ENCODE measurements around the gene DCXR.

DCXR gene

GRCh38 chr17:82036634-82037091, 834 bp downstream of the DCXR start:
- DNase-seq, result peak; percentile 68

DNA sequence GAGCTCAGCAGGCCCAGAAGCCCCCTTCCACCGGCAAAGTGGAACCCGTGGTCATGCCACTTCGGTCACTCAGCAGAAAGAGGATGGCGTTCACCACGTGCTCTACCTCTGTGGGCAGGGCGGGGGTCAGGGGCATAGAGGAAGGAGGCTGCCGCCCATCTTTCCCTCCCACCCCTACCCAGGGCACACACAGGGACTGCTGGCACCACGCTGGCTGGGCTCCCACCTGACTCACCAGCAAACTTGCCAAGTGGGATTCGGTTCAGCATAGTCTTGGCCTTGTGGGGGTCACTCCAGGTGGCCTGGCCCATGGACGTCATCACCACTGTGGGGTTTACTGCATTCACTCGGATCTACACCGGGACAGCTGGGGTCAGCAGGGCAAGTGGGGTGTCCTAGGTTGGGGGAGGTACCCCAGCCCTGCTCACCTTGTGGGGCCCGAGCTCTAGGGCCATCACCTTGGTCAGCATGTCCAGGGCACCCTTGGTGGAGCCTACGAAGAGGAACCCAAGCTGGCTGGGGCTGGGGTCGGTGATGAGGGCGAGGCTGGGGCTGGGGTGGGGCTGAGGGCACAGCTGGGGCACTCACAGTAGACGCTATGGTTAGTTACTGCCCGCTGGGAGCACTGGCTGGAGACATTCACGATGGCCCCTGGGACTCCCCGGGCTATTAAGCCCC, 1.4 kb downstream of the DCXR start:
- no peak for DNase-seq

DNA sequence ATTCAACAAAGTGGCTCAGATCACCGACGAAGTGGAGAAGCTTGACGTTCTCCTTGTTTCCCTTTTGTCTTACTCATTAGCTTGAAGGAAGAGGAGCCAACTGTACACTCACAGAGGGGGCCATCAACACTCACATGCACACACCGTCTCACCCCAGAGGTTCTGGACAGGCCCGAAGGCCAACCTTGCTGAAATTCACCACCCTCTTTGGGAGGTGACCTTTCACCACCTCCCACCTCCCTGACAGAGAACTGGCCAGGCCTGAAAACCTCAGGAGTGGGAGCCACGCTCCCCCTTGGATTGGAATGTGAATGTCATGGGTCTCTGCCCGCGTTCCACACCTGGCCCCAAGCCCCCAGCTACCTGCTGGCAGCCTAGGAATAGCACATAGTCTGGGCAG, 2.0 kb downstream of the DCXR start:
- no peak for DNase-seq

DNA sequence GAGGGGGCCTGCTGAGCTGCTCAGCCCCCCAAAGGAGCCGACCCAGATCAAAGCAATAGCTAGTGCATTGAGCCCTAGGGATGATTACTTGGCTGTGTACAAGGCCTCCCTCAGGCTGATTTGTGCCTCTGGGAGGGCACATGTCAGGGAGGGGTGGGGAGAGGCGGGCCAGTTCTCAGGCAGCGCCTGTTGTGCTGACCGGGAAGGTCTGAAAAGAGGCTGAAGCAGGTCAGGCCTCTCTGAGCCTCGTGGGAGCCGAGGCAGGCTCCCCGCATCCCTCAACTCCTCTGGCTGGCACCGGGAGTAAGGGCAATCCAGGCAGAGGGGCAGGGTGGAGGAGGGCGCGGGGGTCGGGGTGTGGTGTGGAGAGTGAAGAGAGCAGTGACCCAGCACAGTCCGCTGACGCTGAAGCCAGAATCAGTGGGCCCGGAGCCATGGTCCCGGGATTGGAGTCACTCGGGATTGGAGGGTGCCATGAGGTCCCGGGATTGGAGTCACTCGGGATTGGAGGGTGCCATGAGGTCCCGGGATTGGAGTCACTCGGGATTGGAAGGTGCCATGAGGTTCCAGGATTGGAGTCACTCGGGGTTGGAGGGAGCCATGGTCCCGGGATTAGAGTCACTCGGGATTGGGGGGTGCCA, 3.0 kb downstream of the DCXR start:
- no peak for DNase-seq

- DNase-seq, result no peak
Observed at GRCh38 chr17:82033359-82034085, 4.0 kb downstream of the DCXR start.

- peak; percentile 75 for DNase-seq
Observed at GRCh38 chr17:82031885-82032627, 5.4 kb downstream of the DCXR start.

GRCh38 chr17:82031303-82031884, 6.1 kb downstream of the DCXR start, which contains the start of gene RAC3:
Gene RAC3, plus strand, starts transcription at chr17:82031678. Its CDS starts 84 bp downstream, at chr17:82031762.
- DNase-seq, result no peak

- DNase-seq, result peak; percentile 92
Observed at GRCh38 chr17:82030470-82031302, 6.8 kb downstream of the DCXR start.

- DNase-seq, result no peak
Observed at GRCh38 chr17:82029990-82030469, 7.5 kb downstream of the DCXR start.

GRCh38 chr17:82029391-82029790, 8.1 kb downstream of the DCXR start:
- no peak for DNase-seq

- no peak for DNase-seq
Observed at GRCh38 chr17:82028966-82029365, 8.5 kb downstream of the DCXR start.

- DNase-seq, result no peak
Observed at GRCh38 chr17:82028246-82028645, 9.3 kb downstream of the DCXR start.

DNA sequence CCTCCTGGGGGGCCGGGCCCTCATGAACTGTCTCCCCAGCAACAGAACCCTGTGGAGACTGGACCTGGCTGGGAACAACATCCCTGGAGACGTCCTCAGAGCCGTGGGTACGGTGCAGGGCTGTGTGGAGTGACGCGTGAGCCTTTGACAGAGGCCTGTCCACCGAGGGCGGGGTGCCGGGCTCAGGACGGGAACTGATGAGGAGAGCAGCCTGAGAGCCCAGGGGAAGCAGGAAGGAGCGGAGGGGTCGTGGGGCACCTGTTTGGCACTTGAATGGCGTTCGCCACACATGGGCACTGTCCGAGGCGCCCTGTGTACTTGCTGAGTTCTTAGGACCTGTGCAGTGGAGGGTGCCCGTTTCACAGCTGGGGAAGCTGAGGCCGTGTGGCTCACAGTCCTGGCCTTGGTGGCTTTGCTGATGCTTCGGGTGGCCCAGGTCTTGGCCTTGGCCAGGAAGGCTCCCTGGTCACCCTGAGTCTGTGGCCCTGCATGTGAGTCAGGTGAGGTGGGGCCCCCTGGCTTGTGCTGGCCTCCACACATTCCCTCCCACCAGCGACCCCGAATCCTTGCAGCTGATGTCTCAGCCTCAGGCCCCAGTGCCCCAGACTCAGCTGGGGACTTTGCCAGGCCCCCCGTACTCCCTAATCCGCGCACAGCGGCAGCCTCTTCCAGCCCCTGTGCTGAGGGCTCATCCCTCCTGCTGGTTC, 11.9 kb downstream of the DCXR start:
- DNase-seq, result no peak

- DNase-seq, result no peak
Observed at GRCh38 chr17:82024859-82025258, 12.6 kb downstream of the DCXR start.

- peak; percentile 74 for DNase-seq
Observed at GRCh38 chr17:82023447-82024241, 13.9 kb downstream of the DCXR start.

DNA sequence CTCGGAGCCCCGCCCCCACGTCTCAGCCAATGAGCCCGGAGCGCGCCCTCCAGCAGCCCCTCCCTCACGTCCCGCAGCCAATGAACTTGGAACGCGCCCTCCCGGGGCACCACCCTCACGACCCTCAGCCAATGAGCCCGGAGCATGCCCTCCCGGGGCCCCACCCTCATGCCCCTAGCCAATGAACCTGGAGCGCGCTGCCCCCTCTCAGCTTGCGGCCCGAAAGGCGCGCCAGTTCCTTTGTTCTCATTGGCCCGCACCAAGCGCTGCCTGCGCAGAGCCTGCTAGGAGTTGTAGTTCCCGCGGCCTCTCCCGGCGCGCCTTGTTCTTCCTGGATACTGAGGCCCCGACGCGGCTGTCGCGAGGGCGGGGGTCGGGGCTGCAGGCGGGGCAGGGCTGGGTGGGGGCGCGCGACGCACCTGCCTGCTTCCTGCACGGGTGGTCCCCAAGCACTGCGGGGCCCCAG, 14.5 kb downstream of the DCXR start, which contains the start of gene LRRC45:
TSS of gene LRRC45 (plus strand) at position 325 of the 466 bp plus-strand sequence. CDS start 339 bp downstream, outside the sequence.
- DNase-seq, result peak; percentile 100

DNA sequence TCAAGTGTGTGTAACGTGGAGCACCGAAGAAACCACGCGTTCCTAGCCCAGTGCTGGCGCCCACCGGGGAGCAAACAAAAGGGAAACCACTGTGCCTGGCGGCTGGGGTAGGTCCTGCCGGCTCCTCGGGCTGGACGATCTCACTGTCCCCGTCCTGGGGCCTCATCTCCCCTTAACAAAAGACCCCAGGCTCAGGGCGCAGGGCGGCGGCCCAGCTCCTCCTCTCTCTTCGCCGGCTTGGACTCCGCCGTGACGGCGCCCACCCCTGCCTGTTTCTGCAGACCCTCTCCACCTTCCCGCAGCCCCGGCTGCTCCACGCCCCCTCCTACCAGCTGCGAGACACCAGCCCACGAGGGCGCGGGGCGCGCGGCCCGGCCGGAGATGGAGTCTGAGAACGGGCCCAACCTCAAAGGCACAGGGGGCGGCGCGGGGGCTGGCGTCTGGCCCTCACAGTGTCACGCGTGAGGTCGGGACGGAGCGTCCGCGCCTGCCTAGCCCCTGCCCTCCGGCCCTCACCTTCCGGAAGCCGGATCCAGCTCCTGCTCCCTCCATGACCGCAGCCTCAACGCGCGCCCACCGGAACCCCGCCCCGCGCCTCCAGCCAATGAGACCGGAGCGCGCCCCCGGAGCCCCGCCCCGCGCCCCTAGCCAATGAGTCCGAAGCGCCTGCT, 15.1 kb downstream of the DCXR start, which contains the start of gene CENPX:
TSS of gene CENPX (minus strand) at position 569 of the 671 bp plus-strand sequence. CDS start at position 552, 17 bp downstream.
- no peak for DNase-seq

- DNase-seq, result no peak
Observed at GRCh38 chr17:82021900-82022309, 15.6 kb downstream of the DCXR start.

All from activated effector memory CD4-positive, alpha-beta T cell treated with anti-CD3 and anti-CD28 coated beads, Interleukin-2, amount 50 U/mL, for 16 hours (primary cell).